ENCODE results near the gene SVEP1. TPM values are rescaled to one million over a fixed set of nuclear protein-coding genes. Genes with fewer than 3 reads are reported as not detected.

Gene SVEP1
- total RNA-seq, 4 donors from 2014 or later = 13.9 to 26.8 (median 17.4) TPM

GRCh38 chr9:110323818-110324217 lies 255.7 kb downstream of the SVEP1 start:
- Histone ChIP-seq H3K27ac (no peak overlapping the region), H3K36me3 (no peaks in the 10 kb centered on the region), H3K27me3 (no peaks in the 10 kb centered on the region), H3K4me3 (no peak overlapping the region), H3K9me3 (no peaks in the 10 kb centered on the region), H3K4me1 (no peaks in the 10 kb centered on the region)
- DNase-seq = no peak
- intact Hi-C loops (cut with DNase I; ENCODE audit: low total_unique reads) (no loop called here), in situ Hi-C loops (cut with MboI; ENCODE audit: low pct_ligation_motif_present in 1 of 4, low pct_unique_long_range_greater_than_20kb in 1 of 4, low sequenced_read_pairs in 3 of 4) (no loop called here)
- TF ChIP-seq POLR2AphosphoS5 (IDR thresholded peaks at IDR 0.05) (no peak), POLR2A (IDR thresholded peaks at IDR 0.05) (no peak), EP300 (IDR thresholded peaks at IDR 0.05; ENCODE audit: low read depth) (no peak), CTCF (IDR thresholded peaks at IDR 0.05) (no peak)

GRCh38 chr9:110320651-110321445 lies 258.7 kb downstream of the SVEP1 start:
- in situ Hi-C loops (cut with MboI; ENCODE audit: low pct_ligation_motif_present in 1 of 4, low pct_unique_long_range_greater_than_20kb in 1 of 4, low sequenced_read_pairs in 3 of 4) (no loop called here), intact Hi-C loops (cut with DNase I; ENCODE audit: low total_unique reads) (no loop called here)
- H3K36me3 ChIP-seq = no peaks in the 10 kb centered on the region
- TF ChIP-seq POLR2AphosphoS5 (IDR thresholded peaks at IDR 0.05) = no peak
- no peak for TF ChIP-seq CTCF (IDR thresholded peaks at IDR 0.05)
- TF ChIP-seq EP300 (IDR thresholded peaks at IDR 0.05; ENCODE audit: low read depth) = no peak
- no peak for TF ChIP-seq POLR2A (IDR thresholded peaks at IDR 0.05)
- H3K4me3 ChIP-seq = no peak overlapping the region
- 49 to 70% methylated on average over 3 of the region's 3 CpGs for WGBS, 2 donors (ENCODE audit: low coverage in 1 of 2)
- no peaks in the 10 kb centered on the region for H3K27me3 ChIP-seq
- no peak overlapping the region for H3K27ac ChIP-seq
- DNase-seq = no peak
- H3K4me1 ChIP-seq = no peaks in the 10 kb centered on the region
- no peaks in the 10 kb centered on the region for H3K9me3 ChIP-seq

- H3K4me1 ChIP-seq = no peaks in the 10 kb centered on the region
- 84 to 93% methylated on average over 2 to 4 of the region's 4 CpGs for WGBS, 2 donors (ENCODE audit: low coverage in 1 of 2)
- no peak for DNase-seq
- no peaks in the 10 kb centered on the region for H3K27me3 ChIP-seq
- intact Hi-C loops (cut with DNase I; ENCODE audit: low total_unique reads) = no loop called here
- H3K9me3 ChIP-seq = no peaks in the 10 kb centered on the region
- TF ChIP-seq POLR2AphosphoS5 (IDR thresholded peaks at IDR 0.05) (no peak), EP300 (IDR thresholded peaks at IDR 0.05; ENCODE audit: low read depth) (no peak), CTCF (IDR thresholded peaks at IDR 0.05) (no peak), POLR2A (IDR thresholded peaks at IDR 0.05) (no peak)
- in situ Hi-C loops (cut with MboI; ENCODE audit: low pct_ligation_motif_present in 1 of 4, low pct_unique_long_range_greater_than_20kb in 1 of 4, low sequenced_read_pairs in 3 of 4) = no loop called here
- H3K27ac ChIP-seq = no peak overlapping the region
- no peaks in the 10 kb centered on the region for H3K36me3 ChIP-seq
- H3K4me3 ChIP-seq = no peak overlapping the region
Observed at GRCh38 chr9:110319781-110320492, 259.6 kb downstream of the SVEP1 start.

- H3K27ac ChIP-seq = no peak overlapping the region
- no peak for DNase-seq
- TF ChIP-seq CTCF (IDR thresholded peaks at IDR 0.05) (no peak), POLR2AphosphoS5 (IDR thresholded peaks at IDR 0.05) (no peak), POLR2A (IDR thresholded peaks at IDR 0.05) (no peak), EP300 (IDR thresholded peaks at IDR 0.05; ENCODE audit: low read depth) (no peak)
- no peaks in the 10 kb centered on the region for H3K27me3 ChIP-seq
- no peak overlapping the region for H3K4me3 ChIP-seq
- intact Hi-C loops (cut with DNase I; ENCODE audit: low total_unique reads) = no loop called here
- 97 to 100% methylated on average over 3 to 4 of the region's 4 CpGs for WGBS, 2 donors (ENCODE audit: low coverage in 1 of 2)
- H3K36me3 ChIP-seq = no peaks in the 10 kb centered on the region
- no peaks in the 10 kb centered on the region for H3K4me1 ChIP-seq
- in situ Hi-C loops (cut with MboI; ENCODE audit: low pct_ligation_motif_present in 1 of 4, low pct_unique_long_range_greater_than_20kb in 1 of 4, low sequenced_read_pairs in 3 of 4) = no loop called here
- H3K9me3 ChIP-seq = no peaks in the 10 kb centered on the region
Observed at GRCh38 chr9:110317911-110318310, 261.6 kb downstream of the SVEP1 start.
